Chondrocyte (in vitro differentiated cells): ENCODE results near the gene DDX10. TPM values are rescaled to one million over a fixed set of nuclear protein-coding genes. Genes with fewer than 3 reads are reported as not detected.

Experiments used
- DNase-seq: peaks from one replicate; pipeline ENCODE4 v3.0.0; 2021; ENCODE audit warnings: mixed read lengths, low spot score
- H3K27ac Mint-ChIP-seq: one replicate; pipeline ENCODE4 v1.8.0; 2021; ENCODE audit warnings: mild to moderate bottlenecking, moderate library complexity, mixed read lengths; ENCODE audit not compliant: unreplicated experiment
- H3K27me3 Mint-ChIP-seq: 2 replicates; pipeline ENCODE4 v1.8.0; 2021; ENCODE audit warnings: low read depth, mixed read lengths
- H3K36me3 Mint-ChIP-seq: 2 replicates; pipeline ENCODE4 v1.8.0; 2021; ENCODE audit warnings: low read depth, mixed read lengths
- H3K4me1 Mint-ChIP-seq: 2 replicates; pipeline ENCODE4 v1.8.0; 2021; ENCODE audit warnings: low read depth, mild to moderate bottlenecking, mixed read lengths
- H3K4me3 Mint-ChIP-seq: one replicate; pipeline ENCODE4 v1.8.0; 2021; ENCODE audit warnings: mild to moderate bottlenecking, moderate library complexity, mixed read lengths; ENCODE audit not compliant: unreplicated experiment
- H3K9me3 Mint-ChIP-seq: 2 replicates; pipeline ENCODE4 v1.8.0; 2021; ENCODE audit warnings: low read depth, mixed read lengths
- total RNA-seq: library from RNA; stranded (reverse); gene quantifications from 3 replicates; pipeline ENCODE4 v1.2.1, GENCODE V29; 2021
- TF ChIP-seq, protein P1 (sequence below): fragments of 200-600 bp; sonication (generic); IDR thresholded peaks from 2 replicates; pipeline ENCODE4 v1.5.0; 2021; ENCODE audit warnings: antibody characterized with exemption, mild to moderate bottlenecking, moderate library complexity

The DDX10 gene
- total RNA-seq, 1 donor from 2014 or later: 25.3 TPM

DNA sequence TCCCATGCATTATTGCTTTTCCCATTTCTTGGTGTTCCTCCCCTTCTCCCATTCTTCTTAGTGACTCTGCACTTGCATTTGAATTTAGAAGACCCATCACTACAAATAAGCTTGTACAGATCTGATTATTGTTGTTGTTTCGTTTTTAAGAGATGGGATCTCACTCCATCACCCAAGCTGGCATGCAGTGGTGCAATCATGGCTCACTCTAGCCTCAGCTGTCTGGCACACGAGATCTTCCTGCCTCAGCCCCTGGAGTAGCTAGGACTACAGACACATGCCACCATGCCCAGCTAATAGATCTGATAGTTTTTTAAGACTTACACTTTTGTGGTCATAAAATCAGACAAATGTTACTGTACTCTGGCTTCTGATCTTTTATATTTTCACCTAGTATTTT is 252.1 kb downstream of the DDX10 start:
- H3K9me3 Mint-ChIP-seq: no peaks in the 10 kb centered on the region
- TF ChIP-seq, protein P1, sequence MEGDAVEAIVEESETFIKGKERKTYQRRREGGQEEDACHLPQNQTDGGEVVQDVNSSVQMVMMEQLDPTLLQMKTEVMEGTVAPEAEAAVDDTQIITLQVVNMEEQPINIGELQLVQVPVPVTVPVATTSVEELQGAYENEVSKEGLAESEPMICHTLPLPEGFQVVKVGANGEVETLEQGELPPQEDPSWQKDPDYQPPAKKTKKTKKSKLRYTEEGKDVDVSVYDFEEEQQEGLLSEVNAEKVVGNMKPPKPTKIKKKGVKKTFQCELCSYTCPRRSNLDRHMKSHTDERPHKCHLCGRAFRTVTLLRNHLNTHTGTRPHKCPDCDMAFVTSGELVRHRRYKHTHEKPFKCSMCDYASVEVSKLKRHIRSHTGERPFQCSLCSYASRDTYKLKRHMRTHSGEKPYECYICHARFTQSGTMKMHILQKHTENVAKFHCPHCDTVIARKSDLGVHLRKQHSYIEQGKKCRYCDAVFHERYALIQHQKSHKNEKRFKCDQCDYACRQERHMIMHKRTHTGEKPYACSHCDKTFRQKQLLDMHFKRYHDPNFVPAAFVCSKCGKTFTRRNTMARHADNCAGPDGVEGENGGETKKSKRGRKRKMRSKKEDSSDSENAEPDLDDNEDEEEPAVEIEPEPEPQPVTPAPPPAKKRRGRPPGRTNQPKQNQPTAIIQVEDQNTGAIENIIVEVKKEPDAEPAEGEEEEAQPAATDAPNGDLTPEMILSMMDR: no peak
- H3K36me3 Mint-ChIP-seq: no peaks in the 10 kb centered on the region
- peaks cover 23% of the 10 kb centered on the region for H3K4me1 Mint-ChIP-seq
- H3K27me3 Mint-ChIP-seq: no peaks in the 10 kb centered on the region
- peak overlapping the region; percentile 24 for H3K27ac Mint-ChIP-seq
- no peak for DNase-seq
- no peak overlapping the region for H3K4me3 Mint-ChIP-seq

DNA sequence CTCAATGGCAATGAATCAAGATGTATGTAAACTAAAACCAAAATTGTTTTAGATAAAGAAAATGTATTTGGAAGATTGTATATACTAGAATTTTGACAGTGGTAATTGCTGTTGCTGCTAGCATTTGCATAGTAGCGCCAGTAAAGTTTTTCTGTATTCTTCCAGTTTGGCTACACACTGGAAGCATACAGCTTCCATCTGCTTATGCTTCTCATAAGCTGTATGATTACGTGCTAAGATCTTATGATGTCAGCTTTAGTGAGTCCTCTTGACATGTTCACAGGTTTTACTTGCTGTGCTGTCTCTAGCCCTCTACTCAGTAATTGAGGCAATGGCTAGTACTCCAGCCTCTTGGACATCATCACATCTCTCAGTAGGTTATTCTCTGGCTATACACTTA is 256.3 kb downstream of the DDX10 start:
- Mint-ChIP-seq H3K27me3 (no peaks in the 10 kb centered on the region), H3K4me1 (peaks cover 5% of the 10 kb centered on the region), H3K9me3 (no peaks in the 10 kb centered on the region), H3K36me3 (peaks cover 3% of the 10 kb centered on the region), H3K27ac (no peak overlapping the region), H3K4me3 (no peak overlapping the region)
- TF ChIP-seq, protein P1: no peak
- DNase-seq: no peak

DNA sequence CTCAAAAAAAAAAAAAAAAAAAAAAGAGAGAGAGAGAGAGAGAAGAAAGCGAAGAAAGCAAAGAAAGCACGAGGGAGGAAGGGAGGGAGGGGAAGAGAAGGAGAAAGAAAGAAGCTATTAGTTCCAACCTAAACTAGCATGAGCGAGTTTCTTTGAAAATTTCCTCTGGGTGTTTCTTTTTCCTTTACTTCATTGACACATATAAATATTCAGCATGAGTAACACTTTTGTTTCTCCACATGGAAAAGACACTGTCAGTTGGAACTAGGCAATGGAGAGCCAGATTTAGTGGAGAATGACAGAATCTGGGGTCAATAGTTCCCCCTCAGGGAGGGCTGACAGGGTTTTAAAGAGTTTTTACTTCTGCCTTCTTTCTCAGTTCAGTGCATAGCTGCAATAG is 257.4 kb downstream of the DDX10 start:
- Mint-ChIP-seq H3K27ac (no peak overlapping the region), H3K36me3 (peaks cover 3% of the 10 kb centered on the region), H3K9me3 (no peaks in the 10 kb centered on the region), H3K4me3 (no peak overlapping the region), H3K27me3 (no peaks in the 10 kb centered on the region), H3K4me1 (no peaks in the 10 kb centered on the region)
- TF ChIP-seq, protein P1: no peak
- no peak for DNase-seq

DNA sequence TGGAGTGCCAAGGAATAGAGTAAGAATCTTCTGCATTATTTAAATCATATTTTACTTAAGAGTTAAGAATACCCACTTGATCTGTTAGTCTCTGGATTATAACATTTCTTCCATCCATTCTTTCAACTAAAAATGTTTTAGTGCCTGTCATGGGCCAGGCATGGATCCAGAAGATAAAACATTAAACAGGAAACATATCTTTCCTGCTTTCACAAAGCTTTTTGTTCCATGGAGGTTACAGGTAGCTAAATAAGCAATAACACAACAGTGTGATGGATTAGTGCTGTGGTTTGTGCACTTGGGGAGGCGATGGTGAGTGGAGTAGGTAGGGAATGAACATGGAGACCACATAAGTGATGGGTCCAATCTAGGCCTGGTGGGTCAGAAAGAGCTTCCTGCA is 258.5 kb downstream of the DDX10 start:
- DNase-seq: no peak
- Mint-ChIP-seq H3K9me3 (no peaks in the 10 kb centered on the region), H3K4me1 (no peaks in the 10 kb centered on the region), H3K4me3 (no peak overlapping the region), H3K36me3 (peaks cover 3% of the 10 kb centered on the region), H3K27ac (no peak overlapping the region), H3K27me3 (no peaks in the 10 kb centered on the region)
- TF ChIP-seq, protein P1: no peak

DNA sequence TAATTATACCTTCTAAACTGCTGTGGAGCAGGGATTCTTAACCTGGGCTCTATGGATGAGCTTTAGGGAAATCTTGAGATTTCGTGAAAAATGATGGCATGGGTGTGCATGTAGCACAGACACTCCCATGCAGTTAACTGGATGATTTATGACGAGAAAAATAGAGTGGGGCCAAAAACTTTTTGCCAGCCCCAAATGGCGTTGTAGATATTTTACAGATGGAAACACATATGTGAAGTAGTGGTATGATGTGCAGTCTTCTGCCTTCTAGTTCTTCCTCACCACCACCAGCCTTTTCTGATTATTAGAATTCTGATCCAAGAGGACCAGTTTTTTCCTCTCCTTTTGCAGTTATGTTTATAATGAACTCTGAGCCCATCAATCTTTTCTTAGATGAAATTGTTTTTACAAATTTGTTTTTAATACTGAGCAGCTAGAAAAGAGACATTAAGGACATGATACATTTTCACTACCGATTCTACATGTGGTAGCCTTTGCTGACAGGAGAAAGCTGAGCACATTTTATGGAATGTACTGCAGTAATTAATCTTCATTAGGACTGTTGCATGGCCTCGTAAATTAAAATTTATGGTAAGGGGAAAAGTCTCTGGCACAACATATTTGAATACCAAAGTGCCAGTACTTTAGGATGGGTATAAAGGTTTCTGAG is 261.4 kb downstream of the DDX10 start:
- TF ChIP-seq, protein P1: no peak
- Mint-ChIP-seq H3K27ac (no peak overlapping the region), H3K4me3 (no peak overlapping the region), H3K9me3 (no peaks in the 10 kb centered on the region), H3K27me3 (no peaks in the 10 kb centered on the region), H3K36me3 (peaks cover 4% of the 10 kb centered on the region), H3K4me1 (peaks cover 9% of the 10 kb centered on the region)
- DNase-seq: no peak
